ENCODE measurements around the gene SLC16A1.

- TF ChIP-seq CTCF (IDR thresholded peaks at IDR 0.05) (no peak), POLR2A (IDR thresholded peaks at IDR 0.05) (no peak)
These were observed 54.6 kb downstream of the SLC16A1 start for GRCh38 chr1:112901387-112901786.
